Progenitor cell of endocrine pancreas (in vitro differentiated cells): Measurements from ENCODE around the gene SEMA3B. TPM values are rescaled to one million over a fixed set of nuclear protein-coding genes. Genes with fewer than 3 reads are reported as not detected.
A peak's percentile ranks its signal among the peaks of the same experiment; 100 is the strongest.

Experiments
- DNase-seq: peaks from one replicate; pipeline ENCODE4 v3.0.0; 2021; ENCODE audit warnings: low spot score; ENCODE audit not compliant: unreplicated experiment
- H3K27ac Mint-ChIP-seq: 2 replicates; pipeline ENCODE4 v1.8.0; 2021; ENCODE audit warnings: mild to moderate bottlenecking, moderate library complexity, mixed read lengths
- H3K27me3 Mint-ChIP-seq: 2 replicates; pipeline ENCODE4 v1.8.0; 2021; ENCODE audit warnings: mixed read lengths
- H3K36me3 Mint-ChIP-seq: 2 replicates; pipeline ENCODE4 v1.8.0; 2022; ENCODE audit warnings: mixed read lengths; ENCODE audit not compliant: insufficient read depth
- H3K4me1 Mint-ChIP-seq: 2 replicates; pipeline ENCODE4 v1.8.0; 2021; ENCODE audit warnings: low read depth, mixed read lengths
- H3K4me3 Mint-ChIP-seq: 2 replicates; pipeline ENCODE4 v1.8.0; 2021; ENCODE audit warnings: low read depth, mild to moderate bottlenecking, moderate library complexity, mixed read lengths
- H3K9me3 Mint-ChIP-seq: 2 replicates; pipeline ENCODE4 v1.8.0; 2021; ENCODE audit warnings: low read depth, mixed read lengths
- CTCF ChIP-seq: fragments of 200-600 bp; sonication (generic); IDR thresholded peaks from one replicate; pipeline ENCODE4 v1.5.0; 2021; ENCODE audit warnings: antibody characterized with exemption, mild to moderate bottlenecking; ENCODE audit not compliant: unreplicated experiment
- total RNA-seq: library from RNA; stranded (reverse); gene quantifications from 2 replicates; pipeline ENCODE4 v1.2.1, GENCODE V29; 2021

SEMA3B gene
- total RNA-seq, 1 donor from 2014 or later, result 24.6 TPM

- peaks cover 24% of the 10 kb centered on the region for H3K4me1 Mint-ChIP-seq
- no peak for DNase-seq
Measured at GRCh38 chr3:50254577-50255250, 14.2 kb upstream of the SEMA3B start.

GRCh38 chr3:50255251-50255615, 13.7 kb upstream of the SEMA3B start:
- Mint-ChIP-seq H3K36me3 (peaks cover 13% of the 10 kb centered on the region), H3K27ac (no peak overlapping the region)
- TF ChIP-seq CTCF, result no peak

More at GRCh38 chr3:50254577-50255250, 14.2 kb upstream of the SEMA3B start:
- Mint-ChIP-seq H3K4me3 (no peak overlapping the region), H3K27ac (no peak overlapping the region), H3K9me3 (no peaks in the 10 kb centered on the region), H3K27me3 (no peaks in the 10 kb centered on the region), H3K36me3 (peaks cover 13% of the 10 kb centered on the region)
- no peak for TF ChIP-seq CTCF

GRCh38 chr3:50256978-50257890, 11.7 kb upstream of the SEMA3B start:
- Mint-ChIP-seq H3K4me3 (no peak overlapping the region), H3K36me3 (peaks cover 11% of the 10 kb centered on the region), H3K9me3 (no peaks in the 10 kb centered on the region), H3K4me1 (peaks cover 28% of the 10 kb centered on the region), H3K27ac (peak overlapping the region; percentile 89), H3K27me3 (no peaks in the 10 kb centered on the region)
- DNase-seq, result no peak
- TF ChIP-seq CTCF, result peak; percentile 65

More at GRCh38 chr3:50255251-50255615, 13.7 kb upstream of the SEMA3B start:
- no peaks in the 10 kb centered on the region for H3K9me3 Mint-ChIP-seq
- DNase-seq, result no peak
- no peaks in the 10 kb centered on the region for H3K27me3 Mint-ChIP-seq
- H3K4me1 Mint-ChIP-seq, result peaks cover 24% of the 10 kb centered on the region
- no peak overlapping the region for H3K4me3 Mint-ChIP-seq

GRCh38 chr3:50258029-50258680, 10.8 kb upstream of the SEMA3B start:
- H3K9me3 Mint-ChIP-seq, result no peaks in the 10 kb centered on the region
- no peaks in the 10 kb centered on the region for H3K27me3 Mint-ChIP-seq
- no peak overlapping the region for H3K4me3 Mint-ChIP-seq
- no peak for TF ChIP-seq CTCF
- H3K27ac Mint-ChIP-seq, result peak overlapping the region; percentile 89
- H3K4me1 Mint-ChIP-seq, result peaks cover 31% of the 10 kb centered on the region
- peaks cover 11% of the 10 kb centered on the region for H3K36me3 Mint-ChIP-seq
- no peak for DNase-seq

GRCh38 chr3:50258979-50259378, 10.0 kb upstream of the SEMA3B start:
- Mint-ChIP-seq H3K36me3 (peaks cover 11% of the 10 kb centered on the region), H3K4me1 (peaks cover 33% of the 10 kb centered on the region), H3K27ac (peak overlapping the region; percentile 87), H3K4me3 (no peak overlapping the region), H3K27me3 (no peaks in the 10 kb centered on the region), H3K9me3 (no peaks in the 10 kb centered on the region)
- no peak for TF ChIP-seq CTCF
- no peak for DNase-seq
